Keratinocyte (primary cell): ENCODE data around the gene C1QBP. TPM values are rescaled to one million over a fixed set of nuclear protein-coding genes. Genes with fewer than 3 reads are reported as not detected.
A peak's percentile ranks its signal among the peaks of the same experiment; 100 is the strongest.

Experiments
- DNase-seq: peaks from one replicate; pipeline ENCODE4 v3.0.0-alpha.2; 2011; ENCODE audit warnings: low read depth, missing footprints, low spot score
- FAIRE-seq: peaks from 2 replicates; lab custom pipeline; 2011; peaks lifted over from hg19 to GRCh38; lab: Jason Lieb, UNC
- H2AFZ ChIP-seq: 2 replicates; pipeline ENCODE4 v1.6.0; 2012; ENCODE audit warnings: low read length, control low read depth, inconsistent platforms; ENCODE audit not compliant: control insufficient read depth
- H3K27ac ChIP-seq: 2 replicates; pipeline ENCODE4 v1.5.1; 2011; ENCODE audit warnings: low read length; ENCODE audit not compliant: control insufficient read depth, insufficient read depth
- H3K27me3 ChIP-seq: 3 replicates; pipeline ENCODE4 v1.6.0; 2011; ENCODE audit warnings: low read length; ENCODE audit not compliant: control insufficient read depth, insufficient read depth; ENCODE audit errors: extremely low read depth
- H3K36me3 ChIP-seq, 2 experiments: 2 replicates in 1 of 2; 3 replicates in 1 of 2; pipeline ENCODE4 v1.5.1; 2011; ENCODE audit warnings: low read length in 2 of 2, mild to moderate bottlenecking in 1 of 2; ENCODE audit not compliant: control insufficient read depth in 2 of 2, insufficient read depth in 2 of 2; ENCODE audit errors: extremely low read depth in 1 of 2
- H3K4me1 ChIP-seq: 3 replicates; pipeline ENCODE4 v1.5.1; 2011; ENCODE audit warnings: low read length; ENCODE audit not compliant: control insufficient read depth, insufficient read depth; ENCODE audit errors: extremely low read depth
- H3K4me2 ChIP-seq: 3 replicates; pipeline ENCODE4 v1.6.0; 2011; ENCODE audit warnings: low read depth, low read length; ENCODE audit not compliant: control insufficient read depth, insufficient read depth; ENCODE audit errors: extremely low read depth
- H3K4me3 ChIP-seq, 3 experiments: fragments of 200-600 bp in 1 of 3; sonication (generic) in 1 of 3; 2 replicates in 2 of 3; 3 replicates in 1 of 3; pipeline ENCODE4 v1.5.1; 2011 to 2016; ENCODE audit warnings: low read length in 3 of 3, mild to moderate bottlenecking in 3 of 3, control low read depth in 2 of 3, inconsistent platforms in 1 of 3, low read depth in 1 of 3, mixed read lengths in 1 of 3, mixed run types in 1 of 3, moderate library complexity in 1 of 3; ENCODE audit not compliant: control insufficient read depth in 2 of 3, insufficient read depth in 2 of 3; ENCODE audit errors: extremely low read depth in 1 of 3
- H3K79me2 ChIP-seq: 2 replicates; pipeline ENCODE4 v1.6.0; 2012; ENCODE audit warnings: low read length; ENCODE audit not compliant: control insufficient read depth, insufficient read depth
- H3K9ac ChIP-seq: 3 replicates; pipeline ENCODE4 v1.6.0; 2011; ENCODE audit warnings: low read length; ENCODE audit not compliant: control insufficient read depth, insufficient read depth; ENCODE audit errors: extremely low read depth
- H3K9me1 ChIP-seq: 3 replicates; pipeline ENCODE4 v1.6.0; 2011; ENCODE audit warnings: low read length; ENCODE audit not compliant: control insufficient read depth, insufficient read depth; ENCODE audit errors: extremely low read depth
- H3K9me3 ChIP-seq: 2 replicates; pipeline ENCODE4 v1.5.1; 2012; ENCODE audit warnings: low read depth, low read length; ENCODE audit not compliant: control insufficient read depth
- H4K20me1 ChIP-seq: 3 replicates; pipeline ENCODE4 v1.6.0; 2011; ENCODE audit warnings: low read length; ENCODE audit not compliant: control insufficient read depth, insufficient read depth; ENCODE audit errors: extremely low read depth
- EZH2 ChIP-seq: IDR thresholded peaks from one replicate; pipeline ENCODE4 v1.6.1; 2012; ENCODE audit warnings: inconsistent platforms, mild to moderate bottlenecking, low read length, moderate library complexity
- dilution Hi-C: fragments of 300-500 bp; cut with MboI; formaldehyde crosslinking; loops from one replicate; pipeline ENCODE4 v1.7.0; 2020; ENCODE audit warnings: low sequenced_read_pairs; ENCODE audit not compliant: extremely low pct_ligation_motif_present
- polyA plus RNA-seq, 5 experiments: library from polyadenylated mRNA; depleted of rRNA in 3 of 5; stranded (reverse) in 3 of 5; stranded (forward) in 1 of 5; unstranded in 1 of 5; fragments of >200 nt; gene quantifications; 1 replicate in 1 of 5; 2 replicates in 3 of 5; 3 replicates in 1 of 5; pipeline versions ENCODE4 v1.2.1 to v1.2.3, GENCODE V29; 2011 to 2012; ENCODE audit warnings: missing spikeins in 2 of 5, low read depth in 1 of 5, low replicate concordance in 1 of 5
- TF ChIP-seq, protein P1 (sequence below), 3 experiments: IDR thresholded peaks in 1 of 3; conservative IDR thresholded peaks in 1 of 3; optimal IDR thresholded peaks in 1 of 3; 2 replicates in 2 of 3; 3 replicates in 1 of 3; pipeline versions ENCODE3 to v1.5.1; 2011; ENCODE audit warnings: low read length in 3 of 3, mild to moderate bottlenecking in 3 of 3, moderate library complexity in 2 of 3, control low read depth in 1 of 3, inconsistent platforms in 1 of 3; ENCODE audit not compliant: insufficient read depth in 2 of 3; ENCODE audit errors: extremely low read depth in 1 of 3

C1QBP gene
- polyA plus RNA-seq, 1 donor (not counting 4 experiments of a cell fraction or from before 2014, with no cell fraction given) = 431 TPM

GRCh38 chr17:5486206-5487124 lies 47.5 kb upstream of the C1QBP start, which contains the start of gene MIS12:
Gene MIS12 (plus strand): TSS chr17:5486566. CDS start chr17:5488863, 2,297 bp downstream.
- peaks cover 67% of the 10 kb centered on the region for H3K79me2 ChIP-seq
- H4K20me1 ChIP-seq = no peaks in the 10 kb centered on the region
- H3K27ac ChIP-seq = peak within 1 kb of the TSS; percentile 94
- H3K9me1 ChIP-seq = no peaks in the 10 kb centered on the region
- peak within 1 kb of the TSS; percentile 85 to 98 (median 96) for H3K4me3 ChIP-seq
- peak within 1 kb of the TSS; percentile 93 for H3K9ac ChIP-seq
- no peak for TF ChIP-seq EZH2
- TF ChIP-seq, protein P1, sequence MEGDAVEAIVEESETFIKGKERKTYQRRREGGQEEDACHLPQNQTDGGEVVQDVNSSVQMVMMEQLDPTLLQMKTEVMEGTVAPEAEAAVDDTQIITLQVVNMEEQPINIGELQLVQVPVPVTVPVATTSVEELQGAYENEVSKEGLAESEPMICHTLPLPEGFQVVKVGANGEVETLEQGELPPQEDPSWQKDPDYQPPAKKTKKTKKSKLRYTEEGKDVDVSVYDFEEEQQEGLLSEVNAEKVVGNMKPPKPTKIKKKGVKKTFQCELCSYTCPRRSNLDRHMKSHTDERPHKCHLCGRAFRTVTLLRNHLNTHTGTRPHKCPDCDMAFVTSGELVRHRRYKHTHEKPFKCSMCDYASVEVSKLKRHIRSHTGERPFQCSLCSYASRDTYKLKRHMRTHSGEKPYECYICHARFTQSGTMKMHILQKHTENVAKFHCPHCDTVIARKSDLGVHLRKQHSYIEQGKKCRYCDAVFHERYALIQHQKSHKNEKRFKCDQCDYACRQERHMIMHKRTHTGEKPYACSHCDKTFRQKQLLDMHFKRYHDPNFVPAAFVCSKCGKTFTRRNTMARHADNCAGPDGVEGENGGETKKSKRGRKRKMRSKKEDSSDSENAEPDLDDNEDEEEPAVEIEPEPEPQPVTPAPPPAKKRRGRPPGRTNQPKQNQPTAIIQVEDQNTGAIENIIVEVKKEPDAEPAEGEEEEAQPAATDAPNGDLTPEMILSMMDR (optimal IDR thresholded peaks at IDR 0.05 in 1 of 3, IDR thresholded peaks at IDR 0.05 in 1 of 3, conservative IDR thresholded peaks at IDR 0.05 in 1 of 3; ENCODE audit: extremely low read depth in 1 of 3, insufficient read depth in 2 of 3, low read length in 3 of 3) = no peak
- H2AFZ ChIP-seq = peak within 1 kb of the TSS; percentile 93
- H3K4me2 ChIP-seq = peak within 1 kb of the TSS; percentile 96
- peaks cover 16% of the 10 kb centered on the region for H3K4me1 ChIP-seq
- H3K36me3 ChIP-seq = peaks cover 12 to 40% of the 10 kb centered on the region in 2 experiments
- peak; percentile 93 for DNase-seq
- H3K9me3 ChIP-seq = no peaks in the 10 kb centered on the region
- no peak for FAIRE-seq
- dilution Hi-C loops = no loop called here
- H3K27me3 ChIP-seq = no peaks in the 10 kb centered on the region

GRCh38 chr17:5485270-5486205 lies 46.6 kb upstream of the C1QBP start, which contains the start of gene DERL2:
Gene DERL2 (minus strand): TSS chr17:5486178. CDS start chr17:5486161, 17 bp downstream.
- no peaks in the 10 kb centered on the region for H3K9me1 ChIP-seq
- peak within 1 kb of the TSS; percentile 85 to 98 (median 96) for H3K4me3 ChIP-seq
- FAIRE-seq (no peak), DNase-seq (no peak)
- H3K9ac ChIP-seq = peak within 1 kb of the TSS; percentile 93
- TF ChIP-seq, protein P1 (optimal IDR thresholded peaks at IDR 0.05 in 1 of 3, IDR thresholded peaks at IDR 0.05 in 1 of 3, conservative IDR thresholded peaks at IDR 0.05 in 1 of 3; ENCODE audit: extremely low read depth in 1 of 3, insufficient read depth in 2 of 3, low read length in 3 of 3) = peak in 1 of 3 experiments; percentile 6
- no peak for TF ChIP-seq EZH2
- peaks cover 70% of the 10 kb centered on the region for H3K79me2 ChIP-seq
- dilution Hi-C loops = no loop called here
- no peaks in the 10 kb centered on the region for H4K20me1 ChIP-seq
- peak within 1 kb of the TSS; percentile 94 for H3K27ac ChIP-seq
- H3K36me3 ChIP-seq = peaks cover 12 to 40% of the 10 kb centered on the region in 2 experiments
- H3K4me2 ChIP-seq = peak within 1 kb of the TSS; percentile 96
- peaks cover 16% of the 10 kb centered on the region for H3K4me1 ChIP-seq
- H3K9me3 ChIP-seq = no peaks in the 10 kb centered on the region
- no peaks in the 10 kb centered on the region for H3K27me3 ChIP-seq
- peak within 1 kb of the TSS; percentile 93 for H2AFZ ChIP-seq
